Suprapubic skin (tissue), 4 donors: ENCODE results near the gene DDX23.

Source experiments
- CTCF ChIP-seq, 2 donors: fragments of 200-600 bp in 1 of 2; fragments of 450-650 bp in 1 of 2; sonication (generic) in 1 of 2; IDR thresholded peaks; one replicate each; pipeline ENCODE4 v1.5.1; 2016 to 2019; ENCODE audit warnings: antibody characterized with exemption in 2 of 2, mild to moderate bottlenecking in 1 of 2, moderate library complexity in 1 of 2
- EP300 ChIP-seq: sonication (generic); formaldehyde crosslinking; IDR thresholded peaks from one replicate; pipeline ENCODE4 v1.6.1; 2017; ENCODE audit warnings: antibody characterized with exemption
- POLR2A ChIP-seq, 2 donors: fragments of 450-650 bp; IDR thresholded peaks; one replicate each; pipeline ENCODE4 v1.6.1; 2017; ENCODE audit warnings: antibody characterized with exemption in 2 of 2, mild to moderate bottlenecking in 2 of 2, moderate library complexity in 2 of 2
- POLR2AphosphoS5 ChIP-seq, 3 donors: sonication (generic); formaldehyde crosslinking; IDR thresholded peaks; one replicate each; pipeline ENCODE4 v1.6.1; 2017; ENCODE audit warnings: antibody characterized with exemption in 3 of 3

DNA sequence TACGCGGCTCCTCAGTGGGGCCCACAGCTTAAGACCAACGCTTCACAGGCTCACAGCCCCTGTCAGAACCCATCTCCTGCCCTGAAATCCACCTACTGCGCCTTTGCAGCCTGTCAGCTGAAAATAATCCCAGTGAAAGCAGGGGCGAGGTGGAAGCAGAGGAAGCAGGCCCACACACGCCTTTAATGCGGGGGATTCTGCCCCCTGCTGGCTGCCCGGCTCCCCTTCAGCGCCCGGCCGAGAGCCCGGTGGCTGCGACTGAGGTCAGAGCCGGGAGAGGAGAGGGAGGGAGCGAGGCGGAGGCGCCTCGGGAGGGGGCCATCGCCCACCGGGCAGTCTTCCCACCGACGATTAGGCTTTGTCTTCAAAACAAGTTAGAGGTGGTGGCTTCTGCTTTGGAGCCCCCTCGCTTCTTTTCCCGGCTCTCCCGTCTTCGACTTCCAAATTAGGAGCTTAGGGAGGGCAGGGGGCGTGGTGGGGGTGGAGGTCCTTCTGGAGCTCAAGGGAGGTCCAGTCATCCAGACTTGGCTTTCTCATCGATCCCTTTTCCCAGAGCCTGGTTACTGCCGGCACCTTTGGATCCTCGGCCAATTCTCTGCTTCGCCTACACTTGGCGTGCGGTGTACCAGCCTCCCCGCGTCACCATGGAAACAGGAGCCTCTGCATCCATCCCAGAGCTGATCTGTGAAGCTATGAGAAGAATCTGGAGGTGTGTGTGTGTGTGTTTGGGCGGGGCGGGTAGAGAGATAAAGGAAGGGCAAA lies 38.9 kb upstream of the DDX23 start:
- TF ChIP-seq CTCF (IDR thresholded peaks at IDR 0.05) (peak; percentile 65 to 90), POLR2A (IDR thresholded peaks at IDR 0.05) (no peak), POLR2AphosphoS5 (IDR thresholded peaks at IDR 0.05) (no peak), EP300 (no peak)
